Cardiac fibroblast (primary cell): ENCODE results near the gene CLPTM1L.

Experiments used
- DNase-seq, 2 donors: peaks; one replicate each; pipeline versions ENCODE4 v3.0.0 to v3.0.0-alpha.2; 2010; ENCODE audit warnings: low read depth in 2 of 2
- H3K4me3 ChIP-seq, 2 donors: replicated peaks in 1 of 2; 1 replicate in 1 of 2; 2 replicates in 1 of 2; pipeline ENCODE4 v1.5.1; 2011; ENCODE audit warnings: low read depth in 2 of 2, low read length in 2 of 2, mild to moderate bottlenecking in 2 of 2, moderate library complexity in 1 of 2
- CTCF ChIP-seq: IDR thresholded peaks from one replicate; pipeline ENCODE4 v1.5.1; 2011; ENCODE audit warnings: low read depth, mild to moderate bottlenecking, low read length, inconsistent platforms

The CLPTM1L gene

GRCh38 chr5:1268666-1269065 is 76.2 kb downstream of the CLPTM1L start:
- no peak overlapping the region for H3K4me3 ChIP-seq
- no peak for TF ChIP-seq CTCF
- no peak for DNase-seq

- no peak overlapping the region for H3K4me3 ChIP-seq
- no peak for TF ChIP-seq CTCF
- no peak for DNase-seq
These were observed 76.8 kb downstream of the CLPTM1L start for GRCh38 chr5:1268056-1268455.
